ENCODE data around the gene CACNA1H. TPM values are rescaled to one million over a fixed set of nuclear protein-coding genes. Genes with fewer than 3 reads are reported as not detected.

The CACNA1H gene
- total and polyA plus RNA-seq, 2 of the 8 experiments (the other 6 are each of a cell fraction or from before 2014, with no cell fraction given), result 14.0 to 28.7 TPM

DNA sequence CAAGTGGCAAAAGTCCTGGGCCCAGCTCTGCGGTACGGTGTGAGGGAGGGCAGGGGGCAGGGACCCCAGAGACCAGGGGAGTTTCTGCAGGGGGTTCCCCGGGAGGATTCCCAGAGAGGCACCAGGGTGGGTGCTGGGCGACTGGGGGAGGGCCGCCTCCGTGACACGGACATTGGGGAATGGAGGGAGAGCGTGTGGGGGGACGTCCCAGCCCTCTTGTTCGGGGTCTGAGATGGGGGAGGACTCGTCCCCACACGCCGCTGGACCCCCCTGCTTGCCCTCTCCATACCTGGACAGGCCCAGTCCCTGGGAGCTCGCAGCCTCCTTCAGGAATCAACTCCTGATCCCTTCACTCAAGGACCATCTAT is 30.5 kb upstream of the CACNA1H start:
- H3K4ac ChIP-seq (replicated peaks; ENCODE audit: insufficient read length, low read depth, low read length), result no peak overlapping the region
- H2AFZ ChIP-seq (ENCODE audit: low read length), result no peak overlapping the region
- WGBS, 2 experiments (ENCODE audit: extremely low coverage in 1 of 2, insufficient coverage in 1 of 2, insufficient read length in 1 of 2, insufficient replicate concordance in 2 of 2, low coverage in 1 of 2, low lambda C conversion rate in 2 of 2, missing lambda C conversion rate in 1 of 2), result 93% methylated on average over 7 of the region's 14 CpGs; no CpG with 5 or more reads in 1 of the 2 experiments
- H3K18ac ChIP-seq (ENCODE audit: extremely low read depth, low read length), result no peak overlapping the region
- no peaks in the 10 kb centered on the region for H3K79me1 ChIP-seq (ENCODE audit: low read depth, low read length)
- no peaks in the 10 kb centered on the region for H3K23me2 ChIP-seq (ENCODE audit: low read depth, low read length)
- CTCF ChIA-PET (ENCODE audit: partially characterized antibody), result interaction anchor here (0.6 to 1.3 kb wide), 3 partner anchors 11 to 57 kb away, joined by 3 to 4 read pairs (median 4); no protein-coding TSS in a partner anchor
- H4K91ac ChIP-seq (replicated peaks; ENCODE audit: insufficient read length, low read length), result no peak overlapping the region
- no peaks in the 10 kb centered on the region for H3K27me3 ChIP-seq (replicated peaks in 1 of 4; ENCODE audit: control insufficient read depth in 3 of 4, extremely low read depth in 1 of 4, insufficient read depth in 3 of 4, low read length in 3 of 4)
- no peak for DNase-seq (ENCODE audit: low read depth in 1 of 2, low spot score in 2 of 2)
- POLR2A ChIA-PET (ENCODE audit: partially characterized antibody), result no interaction called here
- H3K79me2 ChIP-seq (ENCODE audit: control insufficient read depth in 1 of 2, insufficient read depth in 2 of 2, low read length in 2 of 2), result no peaks in the 10 kb centered on the region
- no peak for FAIRE-seq
- no peak overlapping the region for H2BK20ac ChIP-seq (ENCODE audit: low read length)
- peaks cover 0 to 6% (median 0%) of the 10 kb centered on the region in 4 experiments; a peak in 2 of 7 replicates for H3K4me1 ChIP-seq (replicated peaks in 1 of 4; ENCODE audit: control insufficient read depth in 3 of 4, insufficient read depth in 4 of 4, low read length in 3 of 4)
- no peak overlapping the region for H3K4me3 ChIP-seq (ENCODE audit: extremely low read depth in 1 of 4, insufficient read depth in 2 of 4, low read depth in 3 of 4, low read length in 4 of 4)
- H4K5ac ChIP-seq (ENCODE audit: insufficient read length, low read depth, low read length), result no peak overlapping the region
- no peak overlapping the region for H2BK5ac ChIP-seq (ENCODE audit: low read depth, low read length)
- H3K27ac ChIP-seq (ENCODE audit: low read depth, low read length), result no peak overlapping the region
- H3K9me3 ChIP-seq (ENCODE audit: insufficient read depth in 2 of 2, low read depth in 1 of 2, low read length in 1 of 2), result no peaks in the 10 kb centered on the region
- no peak overlapping the region for H3K23ac ChIP-seq (ENCODE audit: insufficient read length)
- H2AK5ac ChIP-seq (ENCODE audit: low read depth, low read length), result no peak overlapping the region
- no peaks in the 10 kb centered on the region for H4K20me1 ChIP-seq (replicated peaks in 1 of 2; ENCODE audit: control insufficient read depth in 1 of 2, insufficient read depth in 2 of 2, low read length in 2 of 2)
- no peak overlapping the region for H3K9ac ChIP-seq (replicated peaks in 1 of 4; ENCODE audit: extremely low read depth in 1 of 4, low read depth in 3 of 4, low read length in 3 of 4)
- H3K14ac ChIP-seq (ENCODE audit: insufficient read length), result no peak overlapping the region
- no peak overlapping the region for H2BK12ac ChIP-seq (ENCODE audit: low read depth, low read length)
- no peak overlapping the region for H3K56ac ChIP-seq (replicated peaks; ENCODE audit: insufficient read length, low read depth, low read length)
- no peak overlapping the region for H2BK120ac ChIP-seq (replicated peaks; ENCODE audit: low read depth, low read length)
- H2BK15ac ChIP-seq (ENCODE audit: low read length), result no peak overlapping the region
- no peaks in the 10 kb centered on the region for H3K36me3 ChIP-seq (ENCODE audit: control insufficient read depth in 2 of 4, insufficient read depth in 4 of 4, low read length in 3 of 4)
- peak overlapping the region; percentile 57 for H4K8ac ChIP-seq (ENCODE audit: extremely low read depth, insufficient read depth, low read length)
- H3K4me2 ChIP-seq (ENCODE audit: insufficient read depth in 1 of 2, low read depth in 2 of 2, low read length in 2 of 2), result no peak overlapping the region
- TF ChIP-seq HDAC2 (IDR thresholded peaks at IDR 0.05; ENCODE audit: borderline replicate concordance in 1 of 2, low read depth in 2 of 2, low read length in 2 of 2) (no peak), NANOG (IDR thresholded peaks at IDR 0.05; ENCODE audit: insufficient read depth, low read depth, low read length, poor library complexity, severe bottlenecking) (no peak), RXRA (IDR thresholded peaks at IDR 0.05; ENCODE audit: insufficient read depth, low read depth, low read length) (no peak), SP1 (IDR thresholded peaks at IDR 0.05; ENCODE audit: low read depth, low read length) (no peak), TBP (IDR thresholded peaks at IDR 0.05; ENCODE audit: low read depth, low read length) (no peak), NRF1 (IDR thresholded peaks at IDR 0.05; ENCODE audit: low read depth, low read length) (no peak), CBX8 (IDR thresholded peaks at IDR 0.05; ENCODE audit: borderline replicate concordance, low read depth, low read length) (no peak), SAP30 (IDR thresholded peaks at IDR 0.05; ENCODE audit: insufficient read depth, insufficient replicate concordance, low read length) (no peak), POLR2AphosphoS5 (IDR thresholded peaks at IDR 0.05; ENCODE audit: low read depth, low read length) (no peak)
